ENCODE data around the gene OMD. TPM values are rescaled to one million over a fixed set of nuclear protein-coding genes. Genes with fewer than 3 reads are reported as not detected.

Gene OMD
- total RNA-seq, 2 experiments from 2014 or later = not detected

GRCh38 chr9:92369075-92369474 is 55.2 kb downstream of the OMD start:
- H3K9me2 ChIP-seq (ENCODE audit: insufficient read depth, low read length) = no peaks in the 10 kb centered on the region
- H3K79me2 ChIP-seq (ENCODE audit: insufficient read depth, low read depth, low read length) = no peaks in the 10 kb centered on the region
- H3K27ac ChIP-seq (ENCODE audit: low read depth, low read length, poor library complexity, severe bottlenecking) = no peak overlapping the region
- BruUV-seq (replicated peaks) = no TSS peak
- H4K20me1 ChIP-seq (ENCODE audit: insufficient read depth, low read length) = no peaks in the 10 kb centered on the region
- no peaks in the 10 kb centered on the region for H3K4me1 ChIP-seq (ENCODE audit: insufficient read depth, low read length, poor library complexity, severe bottlenecking)
- H3K9me3 ChIP-seq (ENCODE audit: low read length) = peaks cover 10% of the 10 kb centered on the region; the same call in 1 of the 2 replicates
- CTCF ChIA-PET (ENCODE audit: unreplicated experiment) = no interaction called here
- intact Hi-C loops (cut with micrococcal nuclease; ENCODE audit: unreplicated experiment) = no loop called here
- POLR2A ChIA-PET = no interaction called here
- H3K4me3 ChIP-seq (ENCODE audit: low read depth, low read length, poor library complexity, severe bottlenecking) = no peak overlapping the region
- no peak overlapping the region for H2AFZ ChIP-seq (ENCODE audit: low read length)
- no peak for TF ChIP-seq CTCF (conservative IDR thresholded peaks at IDR 0.05; ENCODE audit: low read length)
- no peak for DNase-seq (ENCODE audit: low spot score)
- H3K36me3 ChIP-seq (ENCODE audit: insufficient read depth, low read length) = peaks cover 32% of the 10 kb centered on the region
- no peak overlapping the region for H3K4me2 ChIP-seq (ENCODE audit: low read length)

Other genes with a start within 250 kb of the OMD start
- gene IARS1, start 130.8 kb downstream of the OMD start, total RNA-seq (2014; rRNA removed; shearing (Covaris generic)) = 352 and 392 TPM in 2 replicates
- 330 and 336 TPM in 2 replicates for gene IARS1, start 130.8 kb downstream of the OMD start, total RNA-seq (2022)
- 29.3 and 30.1 TPM in 2 replicates for gene NOL8, start 99.1 kb downstream of the OMD start, total RNA-seq (2014; rRNA removed; shearing (Covaris generic))
- 61.2 and 63.6 TPM in 2 replicates for gene NOL8, start 99.1 kb downstream of the OMD start, total RNA-seq (2022)
- 30.9 and 42.0 TPM in 2 replicates for gene CENPP, start 98.5 kb downstream of the OMD start, total RNA-seq (2014; rRNA removed; shearing (Covaris generic))
- gene CENPP, start 98.5 kb downstream of the OMD start, total RNA-seq (2022) = 25.4 and 30.4 TPM in 2 replicates
- not detected in 2 replicates for gene OGN, start 19.9 kb downstream of the OMD start, total RNA-seq (2014; rRNA removed; shearing (Covaris generic))
- not detected in 2 replicates for gene OGN, start 19.9 kb downstream of the OMD start, total RNA-seq (2022)
- gene ASPN, start 58.0 kb upstream of the OMD start, total RNA-seq (2014; rRNA removed; shearing (Covaris generic)) = not detected in 2 replicates
- not detected in 2 replicates for gene ASPN, start 58.0 kb upstream of the OMD start, total RNA-seq (2022)
- not detected in 2 replicates for gene ECM2, start 111.5 kb upstream of the OMD start, total RNA-seq (2014; rRNA removed; shearing (Covaris generic))
- not detected in 2 replicates for gene ECM2, start 111.5 kb upstream of the OMD start, total RNA-seq (2022)
- 12.6 and 12.7 TPM in 2 replicates for gene IPPK, start 245.7 kb upstream of the OMD start, total RNA-seq (2014; rRNA removed; shearing (Covaris generic))
- 10.3 and 12.0 TPM in 2 replicates for gene IPPK, start 245.7 kb upstream of the OMD start, total RNA-seq (2022)

Data from OCI-LY7 (cell line).